Activated naive CD8-positive, alpha-beta T cell treated with anti-CD3 and anti-CD28 coated beads, Interleukin-2, amount 10 ng/mL, durations not matched to agents 7 days and 5 days (primary cell): Measurements from ENCODE around the gene PPM1H. TPM values are rescaled to one million over a fixed set of nuclear protein-coding genes. Genes with fewer than 3 reads are reported as not detected.

Source experiments
- ATAC-seq: fragments of 150-1000 bp; cut with Tn5 transposase; one replicate; pipeline ENCODE4 v1.10.0; 2021; ENCODE audit warnings: low read depth, moderate library complexity
- POLR2A ChIA-PET: fragments of 350-600 bp; sonication (Branson Sonifier 250); formaldehyde crosslinking; loops from one replicate; lab custom pipeline; 2021; ENCODE audit warnings: antibody characterized with exemption; lab: Charles Lee
- DNase-seq: peaks from one replicate; pipeline ENCODE4 v3.0.0; 2021
- H3K27ac Mint-ChIP-seq: one replicate; pipeline ENCODE4 v1.8.0; 2022; ENCODE audit warnings: mild to moderate bottlenecking, mixed read lengths
- H3K27me3 Mint-ChIP-seq: one replicate; pipeline ENCODE4 v1.8.0; 2022; ENCODE audit warnings: mild to moderate bottlenecking, moderate library complexity, mixed read lengths
- H3K36me3 Mint-ChIP-seq: one replicate; pipeline ENCODE4 v1.8.0; 2021; ENCODE audit warnings: mild to moderate bottlenecking, mixed read lengths
- H3K4me1 Mint-ChIP-seq: one replicate; pipeline ENCODE4 v1.8.0; 2021; ENCODE audit warnings: mixed read lengths
- H3K4me3 Mint-ChIP-seq: one replicate; pipeline ENCODE4 v1.8.0; 2022; ENCODE audit warnings: mild to moderate bottlenecking, moderate library complexity, mixed read lengths
- H3K9me3 Mint-ChIP-seq: one replicate; pipeline ENCODE4 v1.8.0; 2021; ENCODE audit warnings: mixed read lengths
- total RNA-seq, 2 experiments: library from RNA; stranded (reverse); gene quantifications; one replicate each; pipeline ENCODE4 v1.2.3, GENCODE V29; 2021

Gene PPM1H
- total RNA-seq, 2 experiments from 2014 or later, result 0.06 TPM; not detected in 1

- no peaks in the 10 kb centered on the region for H3K36me3 Mint-ChIP-seq
- no peaks in the 10 kb centered on the region for H3K4me1 Mint-ChIP-seq
- ATAC-seq (no peak), DNase-seq (no peak)
- no peak overlapping the region for H3K4me3 Mint-ChIP-seq
- POLR2A ChIA-PET, result no interaction called here
- H3K27me3 Mint-ChIP-seq, result peaks cover 6% of the 10 kb centered on the region
- no peaks in the 10 kb centered on the region for H3K9me3 Mint-ChIP-seq
- H3K27ac Mint-ChIP-seq, result no peak overlapping the region
Observed at GRCh38 chr12:62778187-62778586, 156.8 kb downstream of the PPM1H start.

GRCh38 chr12:62776997-62777396 is 158.0 kb downstream of the PPM1H start:
- Mint-ChIP-seq H3K4me1 (peaks cover 2% of the 10 kb centered on the region), H3K36me3 (no peaks in the 10 kb centered on the region), H3K9me3 (no peaks in the 10 kb centered on the region), H3K4me3 (no peak overlapping the region), H3K27ac (no peak overlapping the region), H3K27me3 (peaks cover 4% of the 10 kb centered on the region)
- no peak for DNase-seq
- no peak for ATAC-seq
- POLR2A ChIA-PET, result no interaction called here

GRCh38 chr12:62776575-62776974 is 158.4 kb downstream of the PPM1H start:
- H3K9me3 Mint-ChIP-seq, result no peaks in the 10 kb centered on the region
- no peak for DNase-seq
- no peak overlapping the region for H3K27ac Mint-ChIP-seq
- POLR2A ChIA-PET, result no interaction called here
- no peak overlapping the region for H3K4me3 Mint-ChIP-seq
- H3K36me3 Mint-ChIP-seq, result no peaks in the 10 kb centered on the region
- no peak for ATAC-seq
- peaks cover 3% of the 10 kb centered on the region for H3K27me3 Mint-ChIP-seq
- peaks cover 2% of the 10 kb centered on the region for H3K4me1 Mint-ChIP-seq

GRCh38 chr12:62774794-62775193 is 160.2 kb downstream of the PPM1H start:
- DNase-seq (no peak), ATAC-seq (no peak)
- no peak overlapping the region for H3K4me3 Mint-ChIP-seq
- no peaks in the 10 kb centered on the region for H3K36me3 Mint-ChIP-seq
- H3K9me3 Mint-ChIP-seq, result no peaks in the 10 kb centered on the region
- no peak overlapping the region for H3K27ac Mint-ChIP-seq
- peaks cover 2% of the 10 kb centered on the region for H3K4me1 Mint-ChIP-seq
- no peaks in the 10 kb centered on the region for H3K27me3 Mint-ChIP-seq
- POLR2A ChIA-PET, result no interaction called here

- peaks cover 5% of the 10 kb centered on the region for H3K27me3 Mint-ChIP-seq
- H3K4me3 Mint-ChIP-seq, result no peak overlapping the region
- no peaks in the 10 kb centered on the region for H3K9me3 Mint-ChIP-seq
- ATAC-seq (no peak), DNase-seq (no peak)
- POLR2A ChIA-PET, result no interaction called here
- H3K27ac Mint-ChIP-seq, result no peak overlapping the region
- peaks cover 12% of the 10 kb centered on the region for H3K4me1 Mint-ChIP-seq
- no peaks in the 10 kb centered on the region for H3K36me3 Mint-ChIP-seq
Observed at GRCh38 chr12:62772416-62772955, 162.5 kb downstream of the PPM1H start.

GRCh38 chr12:62771828-62772227 is 163.1 kb downstream of the PPM1H start:
- H3K36me3 Mint-ChIP-seq, result no peaks in the 10 kb centered on the region
- DNase-seq, result no peak
- H3K4me3 Mint-ChIP-seq, result no peak overlapping the region
- peaks cover 12% of the 10 kb centered on the region for H3K4me1 Mint-ChIP-seq
- POLR2A ChIA-PET, result no interaction called here
- peaks cover 5% of the 10 kb centered on the region for H3K27me3 Mint-ChIP-seq
- H3K27ac Mint-ChIP-seq, result no peak overlapping the region
- no peak for ATAC-seq
- H3K9me3 Mint-ChIP-seq, result no peaks in the 10 kb centered on the region

GRCh38 chr12:62770381-62770780 is 164.6 kb downstream of the PPM1H start:
- Mint-ChIP-seq H3K36me3 (no peaks in the 10 kb centered on the region), H3K4me3 (no peak overlapping the region), H3K27ac (no peak overlapping the region), H3K27me3 (peaks cover 12% of the 10 kb centered on the region), H3K4me1 (peaks cover 15% of the 10 kb centered on the region), H3K9me3 (no peaks in the 10 kb centered on the region)
- DNase-seq, result no peak
- POLR2A ChIA-PET, result no interaction called here
- ATAC-seq, result no peak

- no peak overlapping the region for H3K27ac Mint-ChIP-seq
Observed at GRCh38 chr12:62769076-62769619, 165.8 kb downstream of the PPM1H start.

GRCh38 chr12:62767946-62768345 is 167.0 kb downstream of the PPM1H start:
- no peak for DNase-seq
- ATAC-seq, result no peak
- no peak overlapping the region for H3K4me3 Mint-ChIP-seq

More at GRCh38 chr12:62769076-62769619, 165.8 kb downstream of the PPM1H start:
- H3K4me1 Mint-ChIP-seq, result peaks cover 15% of the 10 kb centered on the region
- H3K4me3 Mint-ChIP-seq, result no peak overlapping the region
- DNase-seq (no peak), ATAC-seq (no peak)
- H3K27me3 Mint-ChIP-seq, result peaks cover 16% of the 10 kb centered on the region
- no peaks in the 10 kb centered on the region for H3K36me3 Mint-ChIP-seq
- no peaks in the 10 kb centered on the region for H3K9me3 Mint-ChIP-seq
- POLR2A ChIA-PET, result no interaction called here

GRCh38 chr12:62767496-62767895 is 167.5 kb downstream of the PPM1H start:
- no peak overlapping the region for H3K4me3 Mint-ChIP-seq
- no peak for ATAC-seq
- no peak for DNase-seq
- POLR2A ChIA-PET, result no interaction called here
- no peaks in the 10 kb centered on the region for H3K9me3 Mint-ChIP-seq
- H3K27me3 Mint-ChIP-seq, result peaks cover 25% of the 10 kb centered on the region
- peaks cover 14% of the 10 kb centered on the region for H3K4me1 Mint-ChIP-seq
- no peak overlapping the region for H3K27ac Mint-ChIP-seq
- no peaks in the 10 kb centered on the region for H3K36me3 Mint-ChIP-seq

More at GRCh38 chr12:62767946-62768345, 167.0 kb downstream of the PPM1H start:
- peaks cover 15% of the 10 kb centered on the region for H3K4me1 Mint-ChIP-seq
- H3K9me3 Mint-ChIP-seq, result no peaks in the 10 kb centered on the region
- H3K27ac Mint-ChIP-seq, result no peak overlapping the region
- H3K27me3 Mint-ChIP-seq, result peaks cover 22% of the 10 kb centered on the region
- POLR2A ChIA-PET, result interaction anchor here (0.6 kb wide), 1 partner anchor 25 kb away, joined by 3 read pairs; no protein-coding TSS in a partner anchor
- H3K36me3 Mint-ChIP-seq, result no peaks in the 10 kb centered on the region

- no peaks in the 10 kb centered on the region for H3K36me3 Mint-ChIP-seq
- peaks cover 26% of the 10 kb centered on the region for H3K27me3 Mint-ChIP-seq
- ATAC-seq (no peak), DNase-seq (no peak)
- H3K4me3 Mint-ChIP-seq, result no peak overlapping the region
- no peak overlapping the region for H3K27ac Mint-ChIP-seq
- no peaks in the 10 kb centered on the region for H3K9me3 Mint-ChIP-seq
- peaks cover 13% of the 10 kb centered on the region for H3K4me1 Mint-ChIP-seq
- POLR2A ChIA-PET, result no interaction called here
Observed at GRCh38 chr12:62766496-62766895, 168.5 kb downstream of the PPM1H start.

- POLR2A ChIA-PET, result no interaction called here
- Mint-ChIP-seq H3K27ac (no peak overlapping the region), H3K4me3 (no peak overlapping the region), H3K36me3 (no peaks in the 10 kb centered on the region), H3K4me1 (peaks cover 16% of the 10 kb centered on the region), H3K9me3 (no peaks in the 10 kb centered on the region), H3K27me3 (peaks cover 26% of the 10 kb centered on the region)
- no peak for ATAC-seq
- DNase-seq, result no peak
Observed at GRCh38 chr12:62763861-62764645, 170.9 kb downstream of the PPM1H start.

GRCh38 chr12:62763312-62763711 is 171.6 kb downstream of the PPM1H start:
- Mint-ChIP-seq H3K27me3 (peaks cover 24% of the 10 kb centered on the region), H3K9me3 (peaks cover 2% of the 10 kb centered on the region), H3K27ac (no peak overlapping the region), H3K4me3 (no peak overlapping the region), H3K4me1 (peaks cover 20% of the 10 kb centered on the region), H3K36me3 (no peaks in the 10 kb centered on the region)
- POLR2A ChIA-PET, result no interaction called here
- ATAC-seq (no peak), DNase-seq (no peak)

GRCh38 chr12:62762645-62763044 is 172.3 kb downstream of the PPM1H start:
- ATAC-seq (no peak), DNase-seq (no peak)
- H3K9me3 Mint-ChIP-seq, result peaks cover 2% of the 10 kb centered on the region
- POLR2A ChIA-PET, result no interaction called here
- no peaks in the 10 kb centered on the region for H3K36me3 Mint-ChIP-seq
- H3K4me1 Mint-ChIP-seq, result peaks cover 18% of the 10 kb centered on the region
- peaks cover 24% of the 10 kb centered on the region for H3K27me3 Mint-ChIP-seq
- no peak overlapping the region for H3K27ac Mint-ChIP-seq
- H3K4me3 Mint-ChIP-seq, result no peak overlapping the region
